K562 (cell line): Measurements from ENCODE around the gene DNAAF8. TPM values are rescaled to one million over a fixed set of nuclear protein-coding genes. Genes with fewer than 3 reads are reported as not detected.

ENCODE experiments used
- FOXM1 ChIP-seq, 2 experiments: fragments of 450-650 bp in 1 of 2; sonication (generic) in 1 of 2; formaldehyde crosslinking in 1 of 2; IDR thresholded peaks; 2 replicates each; pipeline versions ENCODE4 v1.6.1 to v1.9.0; 2017 to 2022; ENCODE audit warnings: low read depth in 2 of 2, mild to moderate bottlenecking in 2 of 2, missing genetic modification reagents in 1 of 2, moderate library complexity in 1 of 2
- GATAD2B ChIP-seq: fragments of 450-650 bp; IDR thresholded peaks from 2 replicates; pipeline ENCODE4 v1.6.1; 2017; ENCODE audit warnings: mild to moderate bottlenecking, borderline replicate concordance
- HNRNPLL ChIP-seq: fragments of 200-400 bp; formaldehyde crosslinking; IDR thresholded peaks from 2 replicates; pipeline ENCODE4 v1.6.1; 2017; ENCODE audit warnings: low read length, low read depth, mild to moderate bottlenecking; ENCODE audit not compliant: poor library complexity, severe bottlenecking
- MCM5 ChIP-seq: fragments of 450-650 bp; IDR thresholded peaks from 2 replicates; pipeline ENCODE4 v1.6.1; 2016; ENCODE audit warnings: low read depth
- MTA2 ChIP-seq: fragments of 450-650 bp; IDR thresholded peaks from 2 replicates; pipeline ENCODE4 v1.6.1; 2016; ENCODE audit warnings: low read depth
- RBM39 ChIP-seq: fragments of 200-400 bp; formaldehyde crosslinking; optimal IDR thresholded peaks from 2 replicates; pipeline ENCODE3; 2018; ENCODE audit warnings: low read depth, low read length
- SUPT5H ChIP-seq: fragments of 450-650 bp; IDR thresholded peaks from 2 replicates; pipeline ENCODE4 v1.6.1; 2016
- TAF1 ChIP-seq: IDR thresholded peaks from 2 replicates; pipeline ENCODE4 v1.6.1; 2011; ENCODE audit warnings: mild to moderate bottlenecking, low read length, moderate library complexity; ENCODE audit not compliant: insufficient read depth, control insufficient read depth, severe bottlenecking; ENCODE audit errors: extremely low read depth
- TRIM24 ChIP-seq, 2 experiments: fragments of 450-650 bp; IDR thresholded peaks; 2 replicates each; pipeline ENCODE4 v1.6.1; 2016
- ZNF24 ChIP-seq: fragments of 450-650 bp; IDR thresholded peaks from 2 replicates; pipeline ENCODE4 v1.6.1; 2016
- ZNF668 ChIP-seq: fragments of 250-450 bp; sonication (Bioruptor Pico); IDR thresholded peaks from 2 replicates; pipeline ENCODE4 v1.8.0; 2022; ENCODE audit warnings: mild to moderate bottlenecking, inconsistent platforms
- polyA plus RNA-seq, 8 experiments: library from polyadenylated mRNA; depleted of rRNA in 4 of 8; stranded (reverse) in 5 of 8; unstranded in 3 of 8; fragments of >200 nt; fragmentation: Nextera tagmentation in 2 of 8; fragmentation: Illumina TruSeq in 1 of 8; extraction: Ambion mirVana in 2 of 8; extraction: Trizol in 1 of 8; gene quantifications; 2 replicates each; pipeline versions ENCODE4 v1.2.1 to v1.2.3, GENCODE V29; 2011 to 2014; ENCODE audit warnings: inconsistent platforms in 1 of 8, missing spikeins in 1 of 8
- total RNA-seq, 7 experiments: library from RNA; depleted of rRNA in 6 of 7; stranded (reverse); fragments of >200 nt in 6 of 7; fragmentation: Illumina TruSeq in 2 of 7; extraction: Trizol in 2 of 7; gene quantifications; 2 replicates each; pipeline versions ENCODE4 v1.2.1 to v1.2.3, GENCODE V29; 2011 to 2021; ENCODE audit warnings: low replicate concordance in 1 of 7
- TF ChIP-seq, protein P1 (sequence below), 3 experiments: fragments of 200-800 bp in 1 of 3; fragments of 250-450 bp in 1 of 3; fragments of 450-650 bp in 1 of 3; sonication (Bioruptor Pico) in 1 of 3; sonication (Bioruptor generic) in 1 of 3; formaldehyde crosslinking in 1 of 3; IDR thresholded peaks; 2 replicates each; pipeline versions ENCODE4 v1.6.1 to v1.8.0; 2016 to 2022; ENCODE audit warnings: mild to moderate bottlenecking in 2 of 3, missing genetic modification characterization in 2 of 3, missing compliant biosample characterization in 1 of 3, moderate library complexity in 1 of 3
- TF ChIP-seq, protein P2 (sequence below): IDR thresholded peaks from 3 replicates; pipeline ENCODE4 v1.6.1; 2011; ENCODE audit warnings: borderline replicate concordance, mild to moderate bottlenecking, moderate library complexity; ENCODE audit not compliant: insufficient read length; ENCODE audit errors: extremely low read depth

Gene DNAAF8
- total and polyA plus RNA-seq, 9 of the 15 experiments (the other 6 are each of a cell fraction or from before 2014, with no cell fraction given), result 0.04 to 0.12 (median 0.10) TPM; not detected in 6

DNA sequence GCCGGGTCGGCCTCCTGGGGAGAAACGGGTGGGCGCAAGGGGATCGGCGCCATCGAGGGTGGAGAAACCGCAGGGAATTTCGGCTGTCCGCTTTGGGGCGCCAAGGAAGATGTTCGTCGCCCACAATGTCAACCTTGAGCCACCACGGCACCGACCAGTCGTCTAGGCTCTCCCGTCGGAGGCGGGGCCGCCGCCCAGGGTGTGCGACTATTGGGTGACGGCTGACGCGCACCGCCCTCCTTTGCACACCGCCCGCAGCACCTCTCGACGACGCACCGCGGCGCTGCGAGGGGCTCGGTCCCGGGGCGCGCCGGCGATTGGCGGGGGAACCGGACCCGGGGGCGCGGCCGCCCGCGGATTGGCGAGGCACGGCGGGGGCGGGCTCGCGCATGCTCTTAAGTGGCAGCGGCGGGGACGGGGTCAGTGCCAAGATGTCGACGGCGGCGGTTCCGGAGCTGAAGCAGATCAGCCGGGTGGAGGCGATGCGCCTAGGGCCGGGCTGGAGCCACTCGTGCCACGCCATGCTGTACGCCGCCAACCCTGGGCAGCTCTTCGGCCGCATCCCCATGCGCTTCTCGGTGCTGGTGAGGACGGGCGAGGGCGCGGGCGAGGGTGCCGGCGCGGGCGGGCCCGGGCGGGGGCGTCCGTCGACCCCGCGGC, 40.9 kb upstream of the DNAAF8 start, which contains the start of gene NUDT16L1 (continued):
- TF ChIP-seq, protein P1, sequence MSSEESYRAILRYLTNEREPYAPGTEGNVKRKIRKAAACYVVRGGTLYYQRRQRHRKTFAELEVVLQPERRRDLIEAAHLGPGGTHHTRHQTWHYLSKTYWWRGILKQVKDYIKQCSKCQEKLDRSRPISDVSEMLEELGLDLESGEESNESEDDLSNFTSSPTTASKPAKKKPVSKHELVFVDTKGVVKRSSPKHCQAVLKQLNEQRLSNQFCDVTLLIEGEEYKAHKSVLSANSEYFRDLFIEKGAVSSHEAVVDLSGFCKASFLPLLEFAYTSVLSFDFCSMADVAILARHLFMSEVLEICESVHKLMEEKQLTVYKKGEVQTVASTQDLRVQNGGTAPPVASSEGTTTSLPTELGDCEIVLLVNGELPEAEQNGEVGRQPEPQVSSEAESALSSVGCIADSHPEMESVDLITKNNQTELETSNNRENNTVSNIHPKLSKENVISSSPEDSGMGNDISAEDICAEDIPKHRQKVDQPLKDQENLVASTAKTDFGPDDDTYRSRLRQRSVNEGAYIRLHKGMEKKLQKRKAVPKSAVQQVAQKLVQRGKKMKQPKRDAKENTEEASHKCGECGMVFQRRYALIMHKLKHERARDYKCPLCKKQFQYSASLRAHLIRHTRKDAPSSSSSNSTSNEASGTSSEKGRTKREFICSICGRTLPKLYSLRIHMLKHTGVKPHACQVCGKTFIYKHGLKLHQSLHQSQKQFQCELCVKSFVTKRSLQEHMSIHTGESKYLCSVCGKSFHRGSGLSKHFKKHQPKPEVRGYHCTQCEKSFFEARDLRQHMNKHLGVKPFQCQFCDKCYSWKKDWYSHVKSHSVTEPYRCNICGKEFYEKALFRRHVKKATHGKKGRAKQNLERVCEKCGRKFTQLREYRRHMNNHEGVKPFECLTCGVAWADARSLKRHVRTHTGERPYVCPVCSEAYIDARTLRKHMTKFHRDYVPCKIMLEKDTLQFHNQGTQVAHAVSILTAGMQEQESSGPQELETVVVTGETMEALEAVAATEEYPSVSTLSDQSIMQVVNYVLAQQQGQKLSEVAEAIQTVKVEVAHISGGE (CRISPR knock-in tag; IDR thresholded peaks at IDR 0.05), result no peak
- TF ChIP-seq MCM5 (no peak), SUPT5H (peak; percentile 65), MTA2 (no peak), TRIM24 (IDR thresholded peaks at IDR 0.05) (no peak), ZNF24 (no peak), GATAD2B (peak; percentile 49; the same call in 1 of the 2 replicates), HNRNPLL (peak; percentile 16), TAF1 (peak; percentile 20), RBM39 (no peak), FOXM1 (IDR thresholded peaks at IDR 0.05; ENCODE audit: low read depth) (no peak), FOXM1 (CRISPR knock-in tag; IDR thresholded peaks at IDR 0.05; ENCODE audit: low read depth) (peak; percentile 60; the same call in 1 of the 2 replicates), ZNF668 (no peak)
- TF ChIP-seq, protein P2, sequence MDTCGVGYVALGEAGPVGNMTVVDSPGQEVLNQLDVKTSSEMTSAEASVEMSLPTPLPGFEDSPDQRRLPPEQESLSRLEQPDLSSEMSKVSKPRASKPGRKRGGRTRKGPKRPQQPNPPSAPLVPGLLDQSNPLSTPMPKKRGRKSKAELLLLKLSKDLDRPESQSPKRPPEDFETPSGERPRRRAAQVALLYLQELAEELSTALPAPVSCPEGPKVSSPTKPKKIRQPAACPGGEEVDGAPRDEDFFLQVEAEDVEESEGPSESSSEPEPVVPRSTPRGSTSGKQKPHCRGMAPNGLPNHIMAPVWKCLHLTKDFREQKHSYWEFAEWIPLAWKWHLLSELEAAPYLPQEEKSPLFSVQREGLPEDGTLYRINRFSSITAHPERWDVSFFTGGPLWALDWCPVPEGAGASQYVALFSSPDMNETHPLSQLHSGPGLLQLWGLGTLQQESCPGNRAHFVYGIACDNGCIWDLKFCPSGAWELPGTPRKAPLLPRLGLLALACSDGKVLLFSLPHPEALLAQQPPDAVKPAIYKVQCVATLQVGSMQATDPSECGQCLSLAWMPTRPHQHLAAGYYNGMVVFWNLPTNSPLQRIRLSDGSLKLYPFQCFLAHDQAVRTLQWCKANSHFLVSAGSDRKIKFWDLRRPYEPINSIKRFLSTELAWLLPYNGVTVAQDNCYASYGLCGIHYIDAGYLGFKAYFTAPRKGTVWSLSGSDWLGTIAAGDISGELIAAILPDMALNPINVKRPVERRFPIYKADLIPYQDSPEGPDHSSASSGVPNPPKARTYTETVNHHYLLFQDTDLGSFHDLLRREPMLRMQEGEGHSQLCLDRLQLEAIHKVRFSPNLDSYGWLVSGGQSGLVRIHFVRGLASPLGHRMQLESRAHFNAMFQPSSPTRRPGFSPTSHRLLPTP, result no peak
